Activated CD4-positive, alpha-beta T cell treated with anti-CD3 and anti-CD28 coated beads for 24 hours (primary cell): ENCODE data around the gene GLCCI1.
"Not testable (repeated sequence)": the region's sequence is repeated elsewhere in the genome, so short reads cannot be mapped to it uniquely, and the experiment has no call there.

Experiments
- DNase-seq, 2 donors: peaks; one replicate each; pipeline ENCODE4 v3.0.0-alpha.2; 2020; ENCODE audit warnings: low read depth in 2 of 2

The GLCCI1 gene

GRCh38 chr7:8048067-8048466 lies 79.5 kb downstream of the GLCCI1 start:
- not testable (repeated sequence) for DNase-seq

DNA sequence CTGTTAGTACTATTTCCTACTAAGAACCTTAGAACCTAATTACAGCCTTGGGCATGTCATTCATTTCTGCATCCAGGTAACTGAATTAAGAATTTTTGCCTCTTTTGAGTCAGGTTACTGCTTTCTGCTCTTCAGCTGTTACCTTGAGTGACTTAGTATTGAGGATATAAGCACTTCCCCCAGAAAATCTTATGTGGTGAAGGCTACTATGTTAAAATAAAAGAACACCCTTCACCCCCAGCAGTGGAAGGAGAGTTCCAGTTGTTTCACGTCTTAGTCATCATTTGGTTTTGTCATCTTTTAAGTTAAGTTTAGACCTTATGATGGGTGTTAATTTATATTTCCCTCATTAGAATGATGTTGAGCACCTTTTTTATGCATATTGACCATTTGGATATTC lies 82.8 kb downstream of the GLCCI1 start:
- no peak for DNase-seq

DNA sequence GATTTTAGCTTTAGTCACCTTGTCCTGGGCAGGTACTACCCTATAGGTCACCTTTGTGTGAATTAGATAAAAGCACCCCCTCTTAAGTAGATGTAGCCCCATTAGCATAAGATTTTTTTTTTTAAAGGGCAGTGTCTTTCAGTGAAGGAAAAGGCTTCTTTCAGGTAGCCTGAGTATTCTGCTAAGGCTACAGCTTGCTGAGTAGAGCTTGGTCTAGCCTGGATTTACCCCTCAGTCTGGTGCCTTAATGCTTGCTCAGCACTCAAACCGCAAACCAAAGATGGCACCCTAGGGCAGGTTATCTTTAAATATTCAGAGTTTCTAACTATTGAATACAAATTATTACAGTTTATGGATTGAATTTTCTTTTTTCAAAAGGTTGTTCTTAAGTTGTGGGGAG lies 83.4 kb downstream of the GLCCI1 start:
- DNase-seq: no peak

DNA sequence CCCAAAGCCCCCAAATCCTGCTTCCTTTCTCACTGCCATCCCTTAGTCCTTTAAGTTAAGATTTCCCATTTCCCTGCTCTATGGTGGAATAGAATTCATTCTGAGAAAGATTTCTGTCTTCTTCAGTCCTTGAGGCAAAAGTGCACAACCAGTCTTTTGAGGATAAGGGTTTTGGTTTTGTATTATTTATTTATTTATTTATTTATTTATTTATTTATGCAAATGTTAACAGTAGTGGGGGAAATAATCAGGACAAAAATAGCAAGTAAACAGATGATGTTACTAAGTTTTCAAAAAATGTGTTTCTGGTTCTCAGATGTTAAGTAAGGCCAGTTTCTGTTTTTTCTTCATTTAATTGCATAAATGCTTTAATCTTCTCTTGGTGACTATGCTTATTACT lies 84.2 kb downstream of the GLCCI1 start:
- DNase-seq: no peak

- DNase-seq: no peak
Observed at GRCh38 chr7:8056439-8056838, 87.8 kb downstream of the GLCCI1 start.

DNA sequence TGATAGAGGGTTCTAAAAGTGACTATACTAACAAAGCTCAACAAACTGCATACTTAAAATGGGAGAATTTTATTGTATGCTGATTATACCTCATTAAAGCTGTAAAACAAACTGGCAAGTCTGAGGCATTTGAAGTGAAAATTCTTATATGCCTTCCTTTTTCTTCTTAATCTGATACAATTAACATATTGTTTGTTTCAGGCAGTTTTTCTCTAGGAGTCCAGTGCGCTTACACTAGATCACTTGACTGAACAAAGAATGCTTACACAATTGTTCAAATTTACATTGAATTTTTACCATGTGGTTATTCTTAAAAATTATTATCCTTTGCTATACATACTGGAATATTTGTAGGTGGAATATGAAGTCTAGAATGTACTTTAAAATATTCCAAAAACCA lies 89.0 kb downstream of the GLCCI1 start:
- DNase-seq: no peak

DNA sequence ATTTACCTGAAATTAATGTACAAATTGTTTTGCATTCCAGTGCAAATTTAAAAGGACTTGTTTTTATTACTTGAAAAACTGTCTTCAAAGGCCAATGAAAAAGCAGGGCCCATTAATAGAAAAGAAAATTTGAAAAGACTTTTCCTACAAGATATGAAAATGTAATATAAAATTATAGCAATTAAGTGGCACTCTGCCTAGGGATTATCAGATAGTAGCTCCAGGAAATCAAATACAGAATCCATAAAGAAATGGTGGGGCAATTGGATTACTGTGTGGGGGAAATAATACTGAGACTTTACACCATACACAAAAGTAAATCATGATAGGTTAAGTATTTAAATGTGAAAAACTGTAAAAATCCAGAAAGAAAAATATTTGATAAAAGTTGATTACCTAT lies 89.7 kb downstream of the GLCCI1 start:
- no peak for DNase-seq

GRCh38 chr7:8058852-8059251 lies 90.3 kb downstream of the GLCCI1 start:
- DNase-seq: no peak

- DNase-seq: no peak
Observed at GRCh38 chr7:8060241-8060640, 91.6 kb downstream of the GLCCI1 start.

DNA sequence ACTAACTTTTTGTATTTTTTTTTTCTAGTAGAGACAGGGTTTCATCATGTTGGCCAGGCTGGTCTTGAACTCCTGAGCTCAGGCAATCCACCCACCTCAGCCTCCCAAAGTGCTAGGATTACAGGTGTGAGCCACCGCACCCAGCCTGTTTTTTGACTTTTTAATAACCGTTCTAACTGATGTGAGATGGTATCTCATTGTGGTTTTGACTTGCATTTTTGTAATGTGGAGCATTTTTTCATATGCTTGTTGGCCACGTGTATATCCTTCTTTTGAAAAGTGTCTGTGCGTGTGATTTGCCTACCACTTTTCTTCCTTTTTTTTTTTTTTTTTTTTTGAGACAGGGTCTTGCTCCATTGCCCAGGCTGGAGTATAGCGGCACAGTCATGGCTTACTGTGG lies 94.7 kb downstream of the GLCCI1 start:
- not testable (repeated sequence) for DNase-seq

- no peak for DNase-seq
Observed at GRCh38 chr7:8063706-8064297, 95.2 kb downstream of the GLCCI1 start.

DNA sequence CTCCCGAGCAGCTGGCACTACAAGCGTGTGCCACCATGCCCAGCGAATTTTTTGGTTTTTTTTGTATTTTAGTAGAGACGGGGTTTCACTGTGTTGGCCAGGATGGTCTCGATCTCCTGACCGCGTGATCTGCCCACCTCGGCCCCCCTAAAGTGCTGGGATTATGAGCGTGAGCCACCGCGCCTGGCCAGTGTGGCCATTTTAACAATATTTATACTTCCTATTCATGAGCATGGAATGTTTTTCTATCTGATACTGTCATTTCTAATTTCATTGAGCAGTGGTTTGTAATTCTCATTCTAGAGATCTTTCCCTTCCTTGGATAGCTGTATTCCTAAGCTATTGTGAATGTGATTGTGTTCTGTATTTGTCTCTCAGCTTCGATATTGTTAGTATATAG lies 96.2 kb downstream of the GLCCI1 start:
- no peak for DNase-seq

- no peak for DNase-seq
Observed at GRCh38 chr7:8065356-8065813, 96.8 kb downstream of the GLCCI1 start.

- DNase-seq: no peak
Observed at GRCh38 chr7:8068892-8069686, 100.5 kb downstream of the GLCCI1 start.

DNA sequence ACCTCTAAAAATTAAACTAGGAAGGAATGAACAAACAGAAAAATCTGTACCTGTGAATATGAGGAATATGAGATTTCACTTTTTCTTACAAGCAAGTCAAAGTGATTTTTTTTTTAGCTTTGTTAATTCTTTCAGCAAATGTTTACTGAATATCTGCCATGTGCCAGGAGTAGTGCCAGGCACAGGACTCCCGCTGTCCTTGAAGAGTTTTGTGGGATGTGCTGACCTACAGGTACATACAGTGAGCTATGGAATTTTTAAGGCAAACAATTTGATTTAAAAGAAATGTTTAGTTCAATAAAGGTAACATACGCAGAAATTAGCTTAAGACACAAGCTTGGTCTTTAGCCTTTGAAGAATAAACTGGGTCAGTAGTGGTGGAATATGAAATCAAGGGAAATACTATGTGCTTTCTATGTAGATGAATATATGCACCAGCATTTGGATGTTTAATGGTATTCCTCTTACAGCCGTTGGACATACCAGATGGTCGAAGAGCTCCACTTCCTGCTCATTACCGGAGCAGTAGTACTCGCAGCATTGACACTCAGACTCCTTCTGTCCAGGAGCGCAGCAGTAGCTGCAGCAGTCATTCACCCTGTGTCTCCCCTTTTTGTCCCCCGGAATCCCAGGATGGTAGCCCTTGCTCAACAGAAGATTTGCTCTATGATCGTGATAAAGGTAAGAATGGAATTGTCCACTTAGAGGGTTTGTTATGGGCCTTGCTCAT lies 102.0 kb downstream of the GLCCI1 start:
- no peak for DNase-seq

DNA sequence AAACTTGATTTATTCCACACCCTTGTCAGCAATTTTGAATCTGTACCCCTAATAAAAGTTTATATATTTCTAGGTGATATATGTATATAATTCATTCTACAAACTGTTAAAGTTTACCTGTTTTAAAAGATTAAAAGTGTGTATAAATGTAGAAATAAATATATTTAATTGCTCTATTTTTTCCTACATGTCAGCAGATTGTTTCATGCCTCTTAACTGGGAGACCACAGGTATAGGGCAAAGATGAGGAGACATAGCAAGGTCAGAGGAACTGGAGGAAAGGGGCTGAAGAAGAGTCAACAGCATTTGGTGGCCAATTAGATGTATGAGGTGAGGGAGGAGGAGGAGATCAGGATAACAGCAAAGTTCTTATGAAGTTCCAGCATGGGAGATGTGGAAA lies 109.8 kb downstream of the GLCCI1 start:
- no peak for DNase-seq

DNA sequence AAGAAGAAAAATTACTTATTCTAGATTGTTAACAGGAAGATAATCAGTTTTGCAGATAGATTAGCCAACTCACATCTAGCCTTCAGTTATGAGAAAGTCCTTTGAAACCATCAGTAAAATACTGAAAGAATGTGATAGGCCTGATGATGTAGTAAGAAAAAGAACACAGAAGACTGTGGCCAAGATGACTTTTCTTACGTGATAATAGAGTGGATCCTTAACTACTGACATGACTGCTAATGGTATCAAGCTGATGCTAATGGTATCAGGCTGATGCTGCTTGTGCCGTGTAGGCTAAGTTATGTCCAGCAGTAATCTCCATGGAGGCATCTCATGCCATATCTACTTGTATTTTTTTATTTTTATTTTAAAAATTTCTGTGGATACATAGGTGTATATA lies 114.2 kb downstream of the GLCCI1 start:
- DNase-seq: no peak

GRCh38 chr7:8084836-8085235 lies 116.2 kb downstream of the GLCCI1 start:
- DNase-seq: no peak

DNA sequence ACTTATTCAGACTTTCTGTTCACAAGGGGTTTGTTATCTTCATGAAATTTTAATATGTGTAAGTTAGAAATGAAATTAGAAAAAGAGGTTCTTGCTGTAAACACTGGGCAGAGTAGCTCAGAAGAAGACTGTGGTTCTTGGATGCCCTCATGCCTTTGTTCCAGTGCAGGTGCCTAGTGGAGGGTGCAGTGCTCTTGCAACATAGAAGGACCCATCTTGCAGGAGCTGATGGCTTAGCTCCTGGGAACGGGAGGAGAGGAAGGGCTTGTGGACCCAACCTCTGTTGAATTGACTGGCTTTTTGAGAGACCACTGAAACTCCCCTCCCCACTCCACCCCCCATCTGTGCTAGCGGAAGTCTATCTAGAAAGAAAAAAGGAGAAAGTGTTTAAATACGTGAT lies 116.8 kb downstream of the GLCCI1 start:
- no peak for DNase-seq

- no peak for DNase-seq
Observed at GRCh38 chr7:8086239-8086638, 117.6 kb downstream of the GLCCI1 start.

DNA sequence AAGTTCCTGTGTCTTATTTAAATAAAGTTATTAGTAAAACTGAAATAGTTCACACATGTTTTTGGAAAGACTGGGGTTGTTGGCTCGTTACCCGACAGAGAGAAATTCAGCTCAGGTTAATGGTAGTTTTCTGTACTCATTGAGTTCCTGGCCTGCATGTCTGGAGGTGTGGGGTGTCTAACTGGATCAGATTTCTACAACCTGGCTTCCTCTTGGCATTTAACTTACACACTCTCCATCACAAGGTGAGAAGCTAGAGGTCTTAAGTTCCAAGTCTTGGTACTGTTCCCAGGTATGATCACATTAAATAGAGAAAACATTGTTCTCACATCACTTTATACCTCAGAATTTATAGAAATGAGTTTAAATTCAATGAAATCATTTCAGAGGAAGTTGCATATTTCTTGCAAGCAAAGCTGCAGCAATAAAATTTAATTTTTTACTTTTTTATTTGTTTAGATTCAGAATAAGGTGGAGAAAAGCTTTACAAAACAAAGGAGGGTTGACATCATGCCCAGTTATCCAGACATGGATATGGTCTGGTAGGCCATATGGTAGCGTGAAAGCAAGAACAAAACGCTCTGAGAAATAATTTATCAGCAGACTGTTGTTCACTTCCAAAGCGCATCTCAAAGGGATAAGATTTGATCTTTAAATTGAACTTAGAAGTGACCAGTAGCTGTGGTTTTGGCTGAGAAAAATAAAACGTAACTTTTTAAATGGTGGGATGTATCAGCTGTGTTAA lies 120.6 kb downstream of the GLCCI1 start:
- no peak for DNase-seq

- DNase-seq: no peak
Observed at GRCh38 chr7:8092140-8092539, 123.5 kb downstream of the GLCCI1 start.
